H1 (cell line): ENCODE data around the gene UPB1. TPM values are rescaled to one million over a fixed set of nuclear protein-coding genes. Genes with fewer than 3 reads are reported as not detected.

Source experiments
- CHD7 ChIP-seq: fragments of 300-600 bp; sonication (generic); IDR thresholded peaks from 2 replicates; pipeline ENCODE4 v1.7.1; 2012; ENCODE audit warnings: low read length, moderate library complexity, mild to moderate bottlenecking, inconsistent platforms; ENCODE audit not compliant: insufficient replicate concordance
- CREB1 ChIP-seq: IDR thresholded peaks from 2 replicates; pipeline ENCODE4 v1.6.1; 2012; ENCODE audit warnings: inconsistent platforms
- CTBP2 ChIP-seq: IDR thresholded peaks from 2 replicates; pipeline ENCODE4 v1.7.0; 2011; ENCODE audit warnings: borderline replicate concordance, mild to moderate bottlenecking, moderate library complexity, mixed read lengths, low read length; ENCODE audit not compliant: insufficient read depth, insufficient read length
- EGR1 ChIP-seq: IDR thresholded peaks from 2 replicates; pipeline ENCODE4 v1.6.1; 2011; ENCODE audit warnings: low read depth, low read length, borderline replicate concordance
- HDAC6 ChIP-seq: IDR thresholded peaks from one replicate; pipeline ENCODE4 v1.7.1; 2012; ENCODE audit warnings: low read depth, mild to moderate bottlenecking, inconsistent platforms, low read length, moderate library complexity
- POLR2A ChIP-seq, 2 experiments: IDR thresholded peaks; 1 replicate in 1 of 2; 2 replicates in 1 of 2; pipeline ENCODE4 v1.6.1; 2011; ENCODE audit warnings: low read depth in 2 of 2, low read length in 2 of 2, mild to moderate bottlenecking in 2 of 2; ENCODE audit errors: control extremely low read depth in 1 of 2
- POU5F1 ChIP-seq: IDR thresholded peaks from 2 replicates; pipeline ENCODE4 v1.6.1; 2011; ENCODE audit warnings: low read depth, mild to moderate bottlenecking, low read length, moderate library complexity
- RAD21 ChIP-seq, 2 experiments: IDR thresholded peaks in 1 of 2; conservative IDR thresholded peaks in 1 of 2; 2 replicates each; pipeline ENCODE4 v1.6.1; 2011; ENCODE audit warnings: low read depth in 2 of 2, low read length in 2 of 2, improper control_type of control experiment in 1 of 2, inconsistent platforms in 1 of 2, mild to moderate bottlenecking in 1 of 2, moderate library complexity in 1 of 2
- RNF2 ChIP-seq: fragments of 200-900, 300-1000 bp; sonication (generic); IDR thresholded peaks from 2 replicates; pipeline ENCODE4 v1.7.1; 2016; ENCODE audit warnings: borderline replicate concordance, low read depth, mild to moderate bottlenecking, antibody characterized with exemption, low read length; ENCODE audit not compliant: poor library complexity, severe bottlenecking; ENCODE audit errors: missing control alignments
- SUZ12 ChIP-seq: fragments of 200-600 bp; sonication (generic); IDR thresholded peaks from 2 replicates; pipeline ENCODE4 v1.6.1; 2012; ENCODE audit warnings: mild to moderate bottlenecking, inconsistent platforms, low read length, moderate library complexity, mixed read lengths
- TBP ChIP-seq: IDR thresholded peaks from 2 replicates; pipeline ENCODE4 v1.6.1; 2011; ENCODE audit warnings: low read depth, low read length, improper control_type of control experiment
- TCF12 ChIP-seq: IDR thresholded peaks from 2 replicates; pipeline ENCODE4 v1.6.1; 2011; ENCODE audit warnings: low read depth, mild to moderate bottlenecking, low read length
- polyA plus RNA-seq, 7 experiments: library from polyadenylated mRNA; depleted of rRNA in 3 of 7; stranded (reverse) in 5 of 7; unstranded in 2 of 7; fragments of >200 nt in 5 of 7; fragments of 200-250 nt in 2 of 7; gene quantifications; 1 replicate in 5 of 7; 2 replicates in 1 of 7; 4 replicates in 1 of 7; pipeline versions ENCODE4 v1.2.1 to v1.2.3, GENCODE V29; 2011 to 2013; ENCODE audit warnings: missing spikeins in 2 of 7, mixed read lengths in 2 of 7
- total RNA-seq: library from RNA; stranded (reverse); fragmentation: NEBNext Ultra II Directional; extraction: Animal tissue kit (Norgen Biotek cat#: 25700); gene quantifications from 2 replicates; pipeline ENCODE4 v1.2.1, GENCODE V29; 2021

UPB1 gene
- total and polyA plus RNA-seq, 2 of the 8 experiments (the other 6 are each of a cell fraction or from before 2014, with no cell fraction given) = 0.09 TPM; not detected in 1

- TF ChIP-seq CHD7 (no peak), CTBP2 (no peak), SUZ12 (no peak), RAD21 (IDR thresholded peaks at IDR 0.05 in 1 of 2, conservative IDR thresholded peaks at IDR 0.05 in 1 of 2; ENCODE audit: low read depth in 2 of 2, low read length in 2 of 2) (no peak), CREB1 (no peak), TCF12 (no peak), POLR2A (IDR thresholded peaks at IDR 0.05; ENCODE audit: control extremely low read depth in 1 of 2, low read depth in 2 of 2, low read length in 2 of 2) (no peak), TBP (no peak), EGR1 (no peak), POU5F1 (no peak), HDAC6 (no peak), RNF2 (no peak)
Observed at GRCh38 chr22:24496234-24496633, 1.1 kb downstream of the UPB1 start (continued).
